HepG2 (cell line): ENCODE measurements around the gene STXBP5L. TPM values are rescaled to one million over a fixed set of nuclear protein-coding genes. Genes with fewer than 3 reads are reported as not detected.

Experiments used
- CERS6 ChIP-seq: sonication (generic); formaldehyde crosslinking; IDR thresholded peaks from 2 replicates; pipeline ENCODE4 v1.5.0; 2020; ENCODE audit warnings: missing genetic modification reagents
- GLI4 ChIP-seq: sonication (generic); formaldehyde crosslinking; IDR thresholded peaks from 2 replicates; pipeline ENCODE4 v1.5.1; 2020; ENCODE audit warnings: missing genetic modification reagents, mild to moderate bottlenecking, moderate library complexity, borderline replicate concordance
- HNF4A ChIP-seq: sonication (generic); formaldehyde crosslinking; IDR thresholded peaks from 2 replicates; pipeline ENCODE4 v1.4.0; 2020; ENCODE audit warnings: missing genetic modification reagents
- HOXD1 ChIP-seq: sonication (generic); formaldehyde crosslinking; IDR thresholded peaks from 2 replicates; pipeline ENCODE4 v1.5.0; 2020; ENCODE audit warnings: missing genetic modification reagents
- MNT ChIP-seq: fragments of 450-650 bp; IDR thresholded peaks from 2 replicates; pipeline ENCODE4 v1.6.1; 2016
- MTA1 ChIP-seq: sonication (generic); formaldehyde crosslinking; IDR thresholded peaks from 2 replicates; pipeline ENCODE4 v1.4.0; 2020; ENCODE audit warnings: missing genetic modification reagents, mild to moderate bottlenecking, borderline replicate concordance
- NFATC3 ChIP-seq: sonication (generic); formaldehyde crosslinking; IDR thresholded peaks from 2 replicates; pipeline ENCODE4 v1.5.1; 2020; ENCODE audit warnings: mild to moderate bottlenecking, missing genetic modification reagents
- NFKBIZ ChIP-seq: IDR thresholded peaks from 2 replicates; pipeline ENCODE4 v1.6.1; 2018; ENCODE audit warnings: missing genetic modification reagents, missing compliant biosample characterization
- RNF219 ChIP-seq: sonication (generic); formaldehyde crosslinking; IDR thresholded peaks from 2 replicates; pipeline ENCODE4 v1.5.0; 2020; ENCODE audit warnings: mild to moderate bottlenecking, missing genetic modification reagents
- SPEN ChIP-seq: sonication (generic); formaldehyde crosslinking; IDR thresholded peaks from 2 replicates; pipeline ENCODE4 v1.5.1; 2020; ENCODE audit warnings: low read depth, mild to moderate bottlenecking, missing genetic modification reagents
- TFDP1 ChIP-seq: IDR thresholded peaks from 2 replicates; pipeline ENCODE4 v1.6.1; 2016; ENCODE audit warnings: missing compliant biosample characterization, missing genetic modification reagents, borderline replicate concordance
- TFDP2 ChIP-seq: sonication (generic); formaldehyde crosslinking; IDR thresholded peaks from 2 replicates; pipeline ENCODE4 v1.4.0; 2020; ENCODE audit warnings: missing genetic modification reagents
- ZNF142 ChIP-seq: sonication (generic); formaldehyde crosslinking; IDR thresholded peaks from 2 replicates; pipeline ENCODE4 v1.4.0; 2020; ENCODE audit warnings: missing genetic modification reagents
- ZNF263 ChIP-seq: sonication (generic); formaldehyde crosslinking; IDR thresholded peaks from 2 replicates; pipeline ENCODE4 v1.4.0; 2020; ENCODE audit warnings: missing genetic modification reagents
- ZNF264 ChIP-seq: sonication (generic); formaldehyde crosslinking; IDR thresholded peaks from 2 replicates; pipeline ENCODE4 v1.4.0; 2020; ENCODE audit warnings: missing genetic modification reagents
- ZNF607 ChIP-seq: sonication (generic); formaldehyde crosslinking; IDR thresholded peaks from 2 replicates; pipeline ENCODE4 v1.5.1; 2020; ENCODE audit warnings: missing genetic modification reagents, mild to moderate bottlenecking, borderline replicate concordance
- polyA plus RNA-seq, 8 experiments: library from polyadenylated mRNA; depleted of rRNA in 3 of 8; stranded (reverse) in 7 of 8; unstranded in 1 of 8; fragments of >200 nt; fragmentation: Illumina TruSeq in 4 of 8; extraction: Trizol in 4 of 8; gene quantifications; 2 replicates each; pipeline versions ENCODE4 v1.2.1 to v1.2.3, GENCODE V29; 2011 to 2016; ENCODE audit warnings: low read depth in 4 of 8, missing spikeins in 1 of 8, mixed read lengths in 1 of 8; ENCODE audit not compliant: insufficient read depth in 1 of 8
- total RNA-seq, 5 experiments: library from RNA; depleted of rRNA; stranded (reverse); fragments of >200 nt; fragmentation: Illumina TruSeq; extraction: Trizol; gene quantifications; 2 replicates each; pipeline ENCODE4 v1.2.3, GENCODE V29; 2016; ENCODE audit warnings: low read depth in 1 of 5

STXBP5L gene
- total and polyA plus RNA-seq, 2 of the 13 experiments (the other 11 are each of a cell fraction or from before 2014, with no cell fraction given), result not detected

- TF ChIP-seq RNF219 (no peak), NFKBIZ (no peak), SPEN (CRISPR knock-in tag) (no peak), HNF4A (CRISPR knock-in tag) (no peak), CERS6 (CRISPR knock-in tag) (no peak), NFATC3 (CRISPR knock-in tag) (no peak), ZNF607 (CRISPR knock-in tag) (no peak), ZNF264 (no peak), MNT (no peak), GLI4 (CRISPR knock-in tag) (no peak), HOXD1 (CRISPR knock-in tag) (no peak), TFDP2 (CRISPR knock-in tag) (no peak), ZNF263 (CRISPR knock-in tag) (peak; percentile 43; the same call in 1 of the 2 replicates), TFDP1 (CRISPR knock-in tag) (0 out of 2 replicates have a peak, but pooled peaks have one; percentile 11), ZNF142 (CRISPR knock-in tag) (no peak), MTA1 (CRISPR knock-in tag) (no peak)
Observed at GRCh38 chr3:120908030-120908794, at the start of gene STXBP5L (continued).
